GM10266 (cell line): ENCODE data around the gene CFTR.
"Not testable (repeated sequence)": the region's sequence is repeated elsewhere in the genome, so short reads cannot be mapped to it uniquely, and the experiment has no call there.

ENCODE experiments used
- DNase-seq: peaks from one replicate; pipeline ENCODE4 v3.0.0; 2012; ENCODE audit errors: extremely low spot score
- CTCF ChIP-seq: IDR thresholded peaks from 2 replicates; pipeline ENCODE4 v1.5.1; 2012; ENCODE audit warnings: mild to moderate bottlenecking, low read depth; ENCODE audit not compliant: control insufficient read depth, insufficient read depth; ENCODE audit errors: missing control alignments

Gene CFTR

DNA sequence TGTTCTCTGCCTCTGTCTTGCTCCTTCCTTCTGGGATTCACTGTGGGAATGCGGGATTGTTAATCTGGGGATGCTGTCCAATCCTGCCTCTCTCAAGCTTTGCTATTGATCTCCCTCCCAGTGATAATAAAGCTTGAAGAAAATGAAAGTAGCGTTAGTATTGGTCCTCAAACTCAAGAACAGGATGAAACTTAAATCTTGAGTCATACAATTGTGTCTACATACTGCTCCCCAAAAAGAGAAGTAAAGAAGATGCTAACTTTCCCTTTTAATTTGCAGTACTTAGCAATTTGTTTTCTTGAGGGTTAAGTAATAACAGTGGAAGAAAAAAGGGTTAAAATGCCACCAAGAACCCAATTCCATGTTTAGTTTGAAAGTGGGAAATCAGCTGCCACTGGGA, 13.6 kb downstream of the CFTR start:
- DNase-seq = no peak
- TF ChIP-seq CTCF = no peak

GRCh38 chr7:117495308-117495707, 15.5 kb downstream of the CFTR start:
- DNase-seq = no peak
- no peak for TF ChIP-seq CTCF

DNA sequence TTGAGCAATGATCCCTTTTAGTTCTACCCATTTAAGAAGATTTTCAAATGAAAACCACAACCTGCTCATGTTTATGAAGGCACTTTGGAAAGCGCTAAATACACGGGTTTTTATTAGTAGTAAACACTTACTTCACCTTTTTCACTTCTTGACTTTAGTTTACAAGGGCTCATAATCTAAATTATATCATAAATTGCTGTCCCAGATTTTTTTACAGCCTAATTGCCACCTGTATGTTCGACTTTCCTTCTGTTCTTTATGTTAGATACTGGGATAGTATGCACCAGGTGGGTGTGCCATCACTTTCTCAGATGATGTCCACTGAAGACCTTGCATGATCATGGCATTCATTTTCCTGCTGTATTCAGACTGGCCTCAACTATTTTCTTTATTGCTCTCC, 22.5 kb downstream of the CFTR start:
- no peak for DNase-seq
- TF ChIP-seq CTCF = no peak

GRCh38 chr7:117505238-117505637, 25.4 kb downstream of the CFTR start:
- DNase-seq = no peak
- TF ChIP-seq CTCF = no peak

DNA sequence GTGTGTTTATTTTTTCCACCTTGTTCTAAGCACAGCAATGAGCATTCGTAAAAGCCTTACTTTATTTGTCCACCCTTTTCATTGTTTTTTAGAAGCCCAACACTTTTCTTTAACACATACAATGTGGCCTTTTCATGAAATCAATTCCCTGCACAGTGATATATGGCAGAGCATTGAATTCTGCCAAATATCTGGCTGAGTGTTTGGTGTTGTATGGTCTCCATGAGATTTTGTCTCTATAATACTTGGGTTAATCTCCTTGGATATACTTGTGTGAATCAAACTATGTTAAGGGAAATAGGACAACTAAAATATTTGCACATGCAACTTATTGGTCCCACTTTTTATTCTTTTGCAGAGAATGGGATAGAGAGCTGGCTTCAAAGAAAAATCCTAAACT, 28.9 kb downstream of the CFTR start:
- TF ChIP-seq CTCF = no peak
- no peak for DNase-seq

DNA sequence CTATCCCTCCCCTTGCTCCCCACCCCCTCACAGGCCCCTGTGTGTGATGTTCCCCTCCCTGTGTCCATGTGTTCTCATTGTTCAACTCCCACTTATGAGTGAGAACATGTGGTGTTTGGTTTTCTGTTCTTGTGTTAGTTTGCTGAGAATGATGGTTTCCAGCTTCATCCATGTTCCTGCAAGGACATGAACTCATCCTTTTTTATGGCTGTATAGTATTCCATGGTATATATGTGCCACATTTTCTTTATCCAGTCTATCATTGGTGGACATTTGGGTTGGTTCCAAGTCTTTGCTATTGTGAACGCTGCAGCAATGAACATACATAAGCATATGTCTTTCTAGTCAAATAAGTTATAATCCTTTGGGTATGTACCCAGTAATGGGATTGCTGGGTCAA, 37.4 kb downstream of the CFTR start:
- not testable (repeated sequence) for DNase-seq

- DNase-seq = no peak
- no peak for TF ChIP-seq CTCF
These were observed 50.6 kb downstream of the CFTR start for GRCh38 chr7:117530390-117530789.

DNA sequence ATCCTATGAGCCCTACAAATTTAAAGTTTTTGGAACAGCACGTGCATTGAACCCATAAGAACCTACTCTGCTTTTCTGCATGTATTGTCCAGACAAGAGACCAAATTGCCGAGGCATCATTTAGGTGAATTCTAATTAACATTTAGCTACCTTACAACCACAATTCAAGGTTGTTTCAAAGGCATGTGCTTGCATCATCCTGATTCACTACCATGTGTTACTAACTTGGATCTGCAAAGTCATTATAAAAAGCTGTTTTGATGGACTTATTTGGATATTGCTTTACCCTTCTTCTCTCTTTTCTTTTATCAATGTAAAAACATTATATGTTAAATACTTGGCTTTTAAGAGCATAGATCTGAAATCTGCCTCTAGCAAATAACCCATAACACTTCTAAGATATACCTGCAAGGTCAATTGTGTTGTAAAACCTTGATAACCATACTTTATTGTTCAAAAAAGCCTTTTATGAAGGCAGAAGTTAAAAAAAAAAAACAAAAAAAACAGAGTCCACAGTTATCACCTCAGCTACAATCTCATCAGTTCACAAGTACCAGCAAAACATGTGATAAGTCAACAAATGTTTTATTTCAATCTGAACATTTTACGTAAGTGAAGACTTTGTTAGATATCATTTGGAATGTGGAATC, 51.9 kb downstream of the CFTR start:
- TF ChIP-seq CTCF = no peak
- DNase-seq = no peak
